ENCODE measurements around the gene PRODH2.

- TF ChIP-seq GABPA (IDR thresholded peaks at IDR 0.05; ENCODE audit: low read depth, low read length) (no peak), GABPA (CRISPR knock-in tag; IDR thresholded peaks at IDR 0.05; ENCODE audit: low read depth) (no peak), ATF4 (CRISPR knock-in tag; IDR thresholded peaks at IDR 0.05) (no peak), ELK4 (CRISPR knock-in tag; IDR thresholded peaks at IDR 0.05; ENCODE audit: borderline replicate concordance) (no peak), ZNF550 (CRISPR knock-in tag; IDR thresholded peaks at IDR 0.05; ENCODE audit: borderline replicate concordance) (no peak), KDM5B (CRISPR knock-in tag; IDR thresholded peaks at IDR 0.05; ENCODE audit: borderline replicate concordance) (peak; percentile 77; the same call in 1 of the 2 replicates), NR3C1 (CRISPR knock-in tag; IDR thresholded peaks at IDR 0.05) (no peak)
Observed at GRCh38 chr19:35797663-35798062, 15.0 kb downstream of the PRODH2 start.
